ENCODE measurements around the gene TMEM53.

TMEM53 gene

GRCh38 chr1:44645476-44646244 is 28.6 kb downstream of the TMEM53 start:
- no peak for DNase-seq

GRCh38 chr1:44644806-44645205 is 29.5 kb downstream of the TMEM53 start:
- DNase-seq = no peak

- DNase-seq = no peak
Measured at GRCh38 chr1:44643721-44644334, 30.5 kb downstream of the TMEM53 start.

GRCh38 chr1:44642925-44643324 is 31.4 kb downstream of the TMEM53 start:
- no peak for DNase-seq

- DNase-seq = no peak
Measured at GRCh38 chr1:44642255-44642654, 32.0 kb downstream of the TMEM53 start.

- no peak for DNase-seq
Measured at GRCh38 chr1:44641126-44642102, 32.9 kb downstream of the TMEM53 start.

GRCh38 chr1:44640200-44640853 is 34.0 kb downstream of the TMEM53 start:
- DNase-seq = peak; percentile 44

GRCh38 chr1:44637702-44638411 is 36.4 kb downstream of the TMEM53 start:
- no peak for DNase-seq

- peak; percentile 96 for DNase-seq
Measured at GRCh38 chr1:44636688-44637598, 37.3 kb downstream of the TMEM53 start.

GRCh38 chr1:44636083-44636687 is 38.1 kb downstream of the TMEM53 start:
- no peak for DNase-seq

GRCh38 chr1:44635439-44635838 is 38.8 kb downstream of the TMEM53 start:
- no peak for DNase-seq

GRCh38 chr1:44634606-44635189 is 39.6 kb downstream of the TMEM53 start:
- no peak for DNase-seq

GRCh38 chr1:44632598-44632997 is 41.7 kb downstream of the TMEM53 start:
- DNase-seq = no peak

GRCh38 chr1:44631647-44632539 is 42.4 kb downstream of the TMEM53 start:
- DNase-seq = peak; percentile 86

- no peak for DNase-seq
Measured at GRCh38 chr1:44631333-44631646, 43.0 kb downstream of the TMEM53 start.

GRCh38 chr1:44630116-44630515 is 44.2 kb downstream of the TMEM53 start:
- DNase-seq = no peak

GRCh38 chr1:44628962-44629756 is 45.1 kb downstream of the TMEM53 start:
- no peak for DNase-seq

- no peak for DNase-seq
Measured at GRCh38 chr1:44625348-44625747, 48.9 kb downstream of the TMEM53 start.
